ENCODE measurements around the gene FITM2. TPM values are rescaled to one million over a fixed set of nuclear protein-coding genes. Genes with fewer than 3 reads are reported as not detected.
A peak's percentile ranks its signal among the peaks of the same experiment; 100 is the strongest.

FITM2 gene
- total and polyA plus RNA-seq, 10 of the 15 experiments (the other 5 are each of a cell fraction or from before 2014, with no cell fraction given): 0.46 to 1.9 (median 1.6) TPM

GRCh38 chr20:44258226-44258890, 52.6 kb downstream of the FITM2 start:
- H3K4me2 ChIP-seq (ENCODE audit: control insufficient read depth, insufficient read depth): no peak overlapping the region
- BruUV-seq (replicated peaks): no TSS peak
- POLR2A ChIA-PET: no interaction called here

GRCh38 chr20:44256961-44257360, 54.0 kb downstream of the FITM2 start:
- intact Hi-C loops (cut with micrococcal nuclease; ENCODE audit: unreplicated experiment) (no loop called here), in situ Hi-C loops (cut with MboI) (no loop called here)
- ChIA-PET SMC1A (ENCODE audit: uncharacterized antibody, unreplicated experiment) (no interaction called here), RAD21 (ENCODE audit: unreplicated experiment) (no interaction called here), POLR2A (no interaction called here), CTCF (no interaction called here)
- H3K4me1 ChIP-seq (ENCODE audit: control insufficient read depth, insufficient read depth, low read length): no peaks in the 10 kb centered on the region
- no peaks in the 10 kb centered on the region for H3K36me3 ChIP-seq (ENCODE audit: control insufficient read depth in 2 of 2, insufficient read depth in 2 of 2, low read length in 1 of 2)
- H3K9ac ChIP-seq (ENCODE audit: control insufficient read depth, insufficient read depth, low read length): no peak overlapping the region
- DNase-seq (ENCODE audit: low read depth, low spot score) (no peak), ATAC-seq (no peak), FAIRE-seq (no peak)
- H3K4me2 ChIP-seq (ENCODE audit: control insufficient read depth, insufficient read depth): no peak overlapping the region
- H3K9me3 ChIP-seq (replicated peaks; ENCODE audit: control insufficient read depth, insufficient read depth, low read length): no peaks in the 10 kb centered on the region
- H3K79me2 ChIP-seq (ENCODE audit: control insufficient read depth, insufficient read depth, low read length): no peaks in the 10 kb centered on the region
- TF ChIP-seq EZH2 (IDR thresholded peaks at IDR 0.05; ENCODE audit: borderline replicate concordance, control insufficient read depth, low read depth, low read length) (no peak), REST (IDR thresholded peaks at IDR 0.05; ENCODE audit: low read depth, low read length) (no peak), MTA3 (IDR thresholded peaks at IDR 0.05; ENCODE audit: borderline replicate concordance, low read length) (no peak), PBX3 (IDR thresholded peaks at IDR 0.05; ENCODE audit: insufficient replicate concordance, low read depth, low read length) (peak; percentile 54)
- H3K27ac ChIP-seq (ENCODE audit: control insufficient read depth, insufficient read depth): no peak overlapping the region
- H4K20me1 ChIP-seq (ENCODE audit: control insufficient read depth, insufficient read depth): no peaks in the 10 kb centered on the region
- BruUV-seq (replicated peaks): no TSS peak
- no peaks in the 10 kb centered on the region for H3K27me3 ChIP-seq (replicated peaks in 1 of 2; ENCODE audit: control insufficient read depth in 2 of 2, insufficient read depth in 2 of 2, low read length in 1 of 2)
- no peak overlapping the region for H3K4me3 ChIP-seq
- 61% methylated on average over 19 of the region's 21 CpGs for WGBS (ENCODE audit: insufficient coverage, insufficient replicate concordance, low lambda C conversion rate, missing lambda C conversion rate)
- no peak overlapping the region for H2AFZ ChIP-seq (ENCODE audit: control insufficient read depth, low read depth, low read length)

More at GRCh38 chr20:44258226-44258890, 52.6 kb downstream of the FITM2 start:
- ChIA-PET CTCF (no interaction called here), SMC1A (ENCODE audit: uncharacterized antibody, unreplicated experiment) (no interaction called here), RAD21 (ENCODE audit: unreplicated experiment) (no interaction called here)
- TF ChIP-seq IKZF1 (conservative IDR thresholded peaks at IDR 0.05) (no peak), WRNIP1 (IDR thresholded peaks at IDR 0.05; ENCODE audit: borderline replicate concordance, low read depth, low read length) (no peak), RCOR1 (conservative IDR thresholded peaks at IDR 0.05; ENCODE audit: low read depth, low read length) (no peak), MXI1 (IDR thresholded peaks at IDR 0.05; ENCODE audit: low read depth, low read length) (no peak), ZNF24 (IDR thresholded peaks at IDR 0.05) (no peak), SREBF1 (IDR thresholded peaks at IDR 0.05; ENCODE audit: low read length) (no peak), SMARCA5 (IDR thresholded peaks at IDR 0.05) (no peak), RUNX3 (IDR thresholded peaks at IDR 0.05; ENCODE audit: low read length) (no peak), ZZZ3 (IDR thresholded peaks at IDR 0.05; ENCODE audit: control insufficient read depth, insufficient read length, low read depth) (no peak), ETV6 (conservative IDR thresholded peaks at IDR 0.05 in 1 of 2, IDR thresholded peaks at IDR 0.05 in 1 of 2; ENCODE audit: borderline replicate concordance in 1 of 2, low read depth in 1 of 2) (no peak), SMC3 (IDR thresholded peaks at IDR 0.05; ENCODE audit: borderline replicate concordance, low read length) (no peak), CREB1 (IDR thresholded peaks at IDR 0.05; ENCODE audit: low read depth) (no peak), PAX8 (IDR thresholded peaks at IDR 0.05) (no peak), FOXM1 (IDR thresholded peaks at IDR 0.05; ENCODE audit: low read depth, low read length) (no peak), ZNF622 (IDR thresholded peaks at IDR 0.05) (no peak), JUNB (IDR thresholded peaks at IDR 0.05) (no peak), TAF1 (IDR thresholded peaks at IDR 0.05; ENCODE audit: borderline replicate concordance, low read depth, low read length) (no peak), IRF4 (IDR thresholded peaks at IDR 0.05; ENCODE audit: low read depth, low read length) (no peak), NR2F1 (conservative IDR thresholded peaks at IDR 0.05) (no peak)
- WGBS (ENCODE audit: insufficient coverage, insufficient replicate concordance, low lambda C conversion rate, missing lambda C conversion rate): 30% methylated on average over 24 of the region's 28 CpGs
- Histone ChIP-seq H2AFZ (ENCODE audit: control insufficient read depth, low read depth, low read length) (no peak overlapping the region), H3K79me2 (ENCODE audit: control insufficient read depth, insufficient read depth, low read length) (no peaks in the 10 kb centered on the region), H3K9ac (ENCODE audit: control insufficient read depth, insufficient read depth, low read length) (no peak overlapping the region), H3K4me1 (ENCODE audit: control insufficient read depth, insufficient read depth, low read length) (no peaks in the 10 kb centered on the region), H4K20me1 (ENCODE audit: control insufficient read depth, insufficient read depth) (no peaks in the 10 kb centered on the region), H3K27me3 (replicated peaks in 1 of 2; ENCODE audit: control insufficient read depth in 2 of 2, insufficient read depth in 2 of 2, low read length in 1 of 2) (no peaks in the 10 kb centered on the region), H3K36me3 (ENCODE audit: control insufficient read depth in 2 of 2, insufficient read depth in 2 of 2, low read length in 1 of 2) (no peaks in the 10 kb centered on the region), H3K4me3 (no peak overlapping the region), H3K9me3 (replicated peaks; ENCODE audit: control insufficient read depth, insufficient read depth, low read length) (no peaks in the 10 kb centered on the region), H3K27ac (ENCODE audit: control insufficient read depth, insufficient read depth) (no peak overlapping the region)
- DNase-seq (ENCODE audit: low read depth, low spot score): no peak
- no peak for ATAC-seq
- in situ Hi-C loops (cut with MboI) (no loop called here), intact Hi-C loops (cut with micrococcal nuclease; ENCODE audit: unreplicated experiment) (no loop called here)
- FAIRE-seq: no peak

Measured in GM12878 (cell line).